EH (cell line): Measurements from ENCODE around the gene CRYL1.

Source experiments
- DNase-seq: peaks from one replicate; pipeline ENCODE4 v3.0.0-alpha.2; 2015; ENCODE audit warnings: low read depth

The CRYL1 gene

GRCh38 chr13:20494656-20495055 is 31.0 kb downstream of the CRYL1 start:
- DNase-seq, result no peak

GRCh38 chr13:20492641-20493040 is 33.0 kb downstream of the CRYL1 start:
- DNase-seq, result peak; percentile 37

- DNase-seq, result no peak
Observed at GRCh38 chr13:20491926-20492435, 33.7 kb downstream of the CRYL1 start.

GRCh38 chr13:20489185-20489820 is 36.4 kb downstream of the CRYL1 start:
- no peak for DNase-seq

GRCh38 chr13:20487927-20488326 is 37.7 kb downstream of the CRYL1 start:
- DNase-seq, result no peak

GRCh38 chr13:20482787-20483186 is 42.9 kb downstream of the CRYL1 start:
- DNase-seq, result no peak

GRCh38 chr13:20482275-20482761 is 43.3 kb downstream of the CRYL1 start:
- DNase-seq, result no peak

GRCh38 chr13:20477394-20477793 is 48.3 kb downstream of the CRYL1 start:
- DNase-seq, result no peak

GRCh38 chr13:20475927-20476691 is 49.5 kb downstream of the CRYL1 start:
- DNase-seq, result no peak

GRCh38 chr13:20474515-20474914 is 51.1 kb downstream of the CRYL1 start:
- no peak for DNase-seq

- no peak for DNase-seq
Observed at GRCh38 chr13:20473888-20474287, 51.8 kb downstream of the CRYL1 start.

GRCh38 chr13:20473139-20473538 is 52.5 kb downstream of the CRYL1 start:
- DNase-seq, result peak; percentile 35

- DNase-seq, result no peak
Observed at GRCh38 chr13:20472531-20472930, 53.1 kb downstream of the CRYL1 start.

- DNase-seq, result no peak
Observed at GRCh38 chr13:20470136-20470535, 55.5 kb downstream of the CRYL1 start.

- DNase-seq, result no peak
Observed at GRCh38 chr13:20466371-20466770, 59.3 kb downstream of the CRYL1 start.

- DNase-seq, result no peak
Observed at GRCh38 chr13:20465218-20465879, 60.3 kb downstream of the CRYL1 start.

GRCh38 chr13:20462921-20463320 is 62.7 kb downstream of the CRYL1 start:
- DNase-seq, result no peak

- DNase-seq, result no peak
Observed at GRCh38 chr13:20462533-20462915, 63.1 kb downstream of the CRYL1 start.

GRCh38 chr13:20461860-20462532 is 63.7 kb downstream of the CRYL1 start:
- peak; percentile 62 for DNase-seq

GRCh38 chr13:20461481-20461859 is 64.2 kb downstream of the CRYL1 start:
- peak; percentile 9 for DNase-seq

GRCh38 chr13:20460761-20461160 is 64.9 kb downstream of the CRYL1 start:
- DNase-seq, result no peak

GRCh38 chr13:20457670-20458069 is 68.0 kb downstream of the CRYL1 start:
- no peak for DNase-seq
